HFFc6 (cell line): ENCODE data around the gene PDE6D. TPM values are rescaled to one million over a fixed set of nuclear protein-coding genes. Genes with fewer than 3 reads are reported as not detected.
A peak's percentile ranks its signal among the peaks of the same experiment; 100 is the strongest.

Source experiments
- DNase-seq: peaks from one replicate; pipeline ENCODE4 v3.0.0-alpha.2; 2018
- H3K27ac Mint-ChIP-seq: 2 replicates; pipeline ENCODE4 v1.8.0; 2020; ENCODE audit warnings: mild to moderate bottlenecking, mixed read lengths
- H3K27me3 Mint-ChIP-seq: 2 replicates; pipeline ENCODE4 v1.8.0; 2021; ENCODE audit warnings: mild to moderate bottlenecking, moderate library complexity, mixed read lengths; ENCODE audit not compliant: insufficient read depth
- H3K36me3 Mint-ChIP-seq: 2 replicates; pipeline ENCODE4 v1.8.0; 2021; ENCODE audit warnings: low read depth, mixed read lengths
- H3K4me1 Mint-ChIP-seq: 2 replicates; pipeline ENCODE4 v1.8.0; 2020; ENCODE audit warnings: low read depth, mixed read lengths
- H3K4me3 Mint-ChIP-seq: 2 replicates; pipeline ENCODE4 v1.8.0; 2020; ENCODE audit warnings: mild to moderate bottlenecking, moderate library complexity, mixed read lengths
- H3K9me3 Mint-ChIP-seq: 2 replicates; pipeline ENCODE4 v1.8.0; 2020; ENCODE audit warnings: mild to moderate bottlenecking, mixed read lengths
- CTCF ChIP-seq: fragments of 200-600 bp; sonication (generic); IDR thresholded peaks from 2 replicates; pipeline ENCODE4 v1.5.0; 2021; ENCODE audit warnings: antibody characterized with exemption, mild to moderate bottlenecking
- long read RNA-seq: library from polyadenylated mRNA; unstranded; transcript quantifications from one replicate; pipeline ENCODE4 v2.0.0, GENCODE V29; 2019
- total RNA-seq, 6 experiments: library from RNA; stranded (reverse); fragmentation: NEBNext Ultra II Directional; extraction: Animal tissue kit (Norgen Biotek cat#: 25700); gene quantifications; 2 replicates in 1 of 6; 3 replicates in 5 of 6; pipeline ENCODE4 v1.2.3, GENCODE V29; 2021

The PDE6D gene
- 10 to 100 TPM; 20.1 to 24.7 (median 22.4) TPM for total RNA-seq
- long read RNA-seq, transcript PDE6D-201 (5 exons, 1,175 nt) = major isoform, 20 of 27 reads
- long read RNA-seq, partial matches to known transcripts = 2 of 27 reads
- long read RNA-seq, other reads (novel, unspliced or antisense) = 3 of 27 reads

DNA sequence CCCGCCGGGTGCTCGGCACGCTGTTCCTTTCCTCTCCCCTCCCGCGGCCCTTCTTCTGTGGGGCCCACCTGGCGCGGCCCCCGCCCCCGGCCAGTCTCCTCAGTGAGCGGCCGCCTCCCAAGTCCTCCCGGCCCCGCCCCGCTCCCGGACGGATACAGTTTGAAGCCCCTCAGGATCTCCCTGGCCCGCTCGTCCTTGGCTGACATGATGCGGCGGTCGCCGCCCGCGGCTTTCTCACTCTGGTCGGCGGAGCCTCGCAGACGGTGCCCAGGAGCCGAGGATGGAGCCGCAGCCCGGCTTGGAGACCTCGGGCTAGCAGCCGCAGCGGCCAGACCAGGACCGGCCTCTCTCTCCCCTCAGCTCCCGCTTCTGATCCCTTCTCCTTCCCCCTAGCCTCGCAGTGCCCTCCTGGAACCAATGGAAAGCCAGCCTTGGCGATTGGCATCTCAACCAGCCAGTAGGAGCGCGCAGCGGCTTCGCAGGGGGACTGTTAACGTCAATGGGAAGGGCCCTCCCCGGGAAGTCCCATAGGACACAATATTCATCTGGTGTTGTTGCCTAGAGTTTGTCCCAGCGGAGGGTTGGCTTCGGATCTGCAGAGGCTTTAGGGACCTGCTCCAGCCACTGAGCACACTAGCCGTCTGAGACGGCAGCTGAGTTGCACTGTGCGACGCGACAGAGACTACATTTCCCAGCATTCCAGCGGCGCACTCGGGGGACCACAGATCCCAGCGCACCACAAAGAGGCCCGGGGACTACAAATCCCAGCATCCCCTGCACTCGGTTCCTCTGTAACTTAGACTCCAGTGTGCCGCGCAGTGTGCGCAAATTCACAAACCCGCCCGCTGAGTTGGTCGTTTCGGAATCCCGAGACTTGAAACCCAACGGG is at the start of gene PDE6D:
Gene PDE6D, minus strand, starts transcription at position 374 of the 889 bp plus-strand sequence. Its CDS starts 168 bp downstream, at position 206.
- Mint-ChIP-seq H3K4me3 (peak within 1 kb of the TSS; percentile 98), H3K36me3 (no peaks in the 10 kb centered on the region), H3K27me3 (no peaks in the 10 kb centered on the region; the same call in 1 of the 2 replicates), H3K27ac (peak within 1 kb of the TSS; percentile 83), H3K4me1 (peaks cover 48% of the 10 kb centered on the region), H3K9me3 (no peaks in the 10 kb centered on the region)
- peak; percentile 100 for DNase-seq
- TF ChIP-seq CTCF = no peak

DNA sequence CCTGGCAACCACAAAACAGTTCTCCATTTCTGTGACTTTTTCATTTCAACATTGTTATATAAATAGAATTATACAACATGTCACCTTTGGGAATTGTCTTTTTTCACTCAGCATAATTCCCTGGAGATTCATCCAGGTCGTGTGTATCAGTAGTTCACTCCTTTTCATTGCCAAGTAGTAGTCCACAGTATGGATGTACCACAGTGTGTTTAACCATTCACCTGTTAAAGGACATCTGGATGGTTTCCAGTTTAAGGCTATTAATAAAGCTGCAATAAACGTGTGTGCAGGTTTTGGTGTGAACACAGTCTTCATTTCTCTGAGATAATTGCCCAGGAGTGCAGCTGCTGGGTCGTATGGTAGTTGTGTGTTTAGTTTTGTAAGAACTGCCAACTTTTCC is 40.8 kb upstream of the PDE6D start:
- Mint-ChIP-seq H3K27ac (no peak overlapping the region), H3K4me3 (no peak overlapping the region), H3K9me3 (peaks cover 5% of the 10 kb centered on the region; the same call in 1 of the 2 replicates), H3K27me3 (peaks cover 21% of the 10 kb centered on the region), H3K36me3 (peaks cover 6% of the 10 kb centered on the region; the same call in 1 of the 2 replicates), H3K4me1 (no peaks in the 10 kb centered on the region)
- TF ChIP-seq CTCF = no peak
- DNase-seq = no peak

DNA sequence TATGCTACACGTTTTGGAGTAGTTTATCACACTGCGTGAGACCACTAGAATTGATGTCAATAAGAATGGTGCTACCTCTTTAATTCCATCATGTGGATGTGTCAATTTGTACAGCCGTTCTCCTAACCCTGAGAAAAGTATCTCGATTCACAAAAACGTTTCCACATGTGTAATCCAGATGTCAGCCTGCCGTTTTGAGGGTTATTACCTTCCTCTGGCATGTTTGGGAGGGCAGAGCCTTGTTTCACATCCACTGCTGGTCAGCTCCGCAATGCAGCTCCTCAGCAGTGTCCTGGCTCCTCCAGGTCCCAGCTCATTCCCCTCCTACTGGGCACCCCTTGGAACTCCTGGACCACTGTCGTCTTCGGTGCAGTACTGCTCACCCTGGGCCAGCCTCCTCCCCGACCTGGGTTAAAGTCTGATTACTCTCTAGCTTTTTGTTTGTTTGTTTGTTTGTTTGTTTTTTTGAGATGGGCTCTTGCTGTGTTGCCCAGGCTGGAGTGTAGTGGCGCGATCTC is 39.8 kb upstream of the PDE6D start:
- Mint-ChIP-seq H3K27me3 (peaks cover 21% of the 10 kb centered on the region), H3K27ac (no peak overlapping the region), H3K36me3 (peaks cover 10% of the 10 kb centered on the region; the same call in 1 of the 2 replicates), H3K9me3 (peaks cover 5% of the 10 kb centered on the region; the same call in 1 of the 2 replicates), H3K4me3 (no peak overlapping the region), H3K4me1 (no peaks in the 10 kb centered on the region)
- TF ChIP-seq CTCF = no peak
- DNase-seq = no peak

DNA sequence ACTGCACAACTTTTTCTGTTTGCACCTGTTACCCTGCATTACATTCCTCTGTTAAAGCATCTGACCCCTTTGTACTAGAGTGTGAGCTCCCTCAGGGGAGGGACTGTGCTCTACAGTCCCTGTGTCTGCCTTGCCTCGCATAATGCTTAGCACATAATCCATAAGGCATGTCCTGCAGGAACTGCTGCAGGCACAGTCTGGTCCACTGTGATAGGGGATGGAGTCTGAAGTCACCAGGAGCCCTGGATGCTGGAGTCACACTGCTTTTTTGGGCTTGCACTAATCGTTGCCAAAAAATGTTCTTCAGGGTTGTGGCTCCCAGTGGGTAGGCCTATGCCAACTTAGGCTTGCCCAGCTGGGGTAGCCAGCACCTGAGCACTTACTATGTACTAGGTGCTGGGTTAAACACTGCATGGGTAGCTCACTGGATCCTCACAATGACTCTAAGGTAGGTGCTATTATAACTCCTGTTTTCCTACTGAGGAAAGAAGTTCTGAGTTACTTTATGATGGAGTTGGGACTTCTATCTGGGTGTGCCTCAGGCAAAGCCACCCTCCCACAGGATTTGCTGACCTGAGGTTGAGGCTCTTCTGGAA is 38.5 kb upstream of the PDE6D start:
- Mint-ChIP-seq H3K4me1 (no peaks in the 10 kb centered on the region), H3K9me3 (peaks cover 9% of the 10 kb centered on the region; the same call in 1 of the 2 replicates), H3K4me3 (no peak overlapping the region), H3K27ac (no peak overlapping the region), H3K36me3 (peaks cover 20% of the 10 kb centered on the region), H3K27me3 (peaks cover 17% of the 10 kb centered on the region)
- DNase-seq = no peak
- no peak for TF ChIP-seq CTCF

- H3K9me3 Mint-ChIP-seq = peaks cover 4% of the 10 kb centered on the region; the same call in 1 of the 2 replicates
- peaks cover 10% of the 10 kb centered on the region; the same call in 1 of the 2 replicates for H3K27me3 Mint-ChIP-seq
- H3K36me3 Mint-ChIP-seq = peaks cover 37% of the 10 kb centered on the region
- DNase-seq = no peak
- H3K4me1 Mint-ChIP-seq = peaks cover 3% of the 10 kb centered on the region
- H3K4me3 Mint-ChIP-seq = no peak overlapping the region
- no peak for TF ChIP-seq CTCF
- no peak overlapping the region for H3K27ac Mint-ChIP-seq
These were observed 35.4 kb upstream of the PDE6D start for GRCh38 chr2:231816327-231817026.
